ENCODE measurements around the gene ECT2. TPM values are rescaled to one million over a fixed set of nuclear protein-coding genes. Genes with fewer than 3 reads are reported as not detected.

The ECT2 gene
- total and polyA plus RNA-seq, 2 of the 8 experiments (the other 6 are each of a cell fraction or from before 2014, with no cell fraction given), result 19.5 to 88.7 TPM

- Histone ChIP-seq H3K4me1 (replicated peaks in 1 of 4; ENCODE audit: control insufficient read depth in 3 of 4, insufficient read depth in 4 of 4, low read length in 3 of 4) (peaks cover 0 to 4% (median 1%) of the 10 kb centered on the region in 4 experiments; a peak in 2 of 7 replicates), H3K4me3 (ENCODE audit: extremely low read depth in 1 of 4, insufficient read depth in 2 of 4, low read depth in 3 of 4, low read length in 4 of 4) (no peak overlapping the region), H3K23me2 (ENCODE audit: low read depth, low read length) (peaks cover 1% of the 10 kb centered on the region; the same call in 1 of the 2 replicates), H4K91ac (replicated peaks; ENCODE audit: insufficient read length, low read length) (no peak overlapping the region), H4K8ac (ENCODE audit: extremely low read depth, insufficient read depth, low read length) (no peak overlapping the region), H3K9ac (replicated peaks in 1 of 4; ENCODE audit: extremely low read depth in 1 of 4, low read depth in 3 of 4, low read length in 3 of 4) (no peak overlapping the region), H3K4ac (replicated peaks; ENCODE audit: insufficient read length, low read depth, low read length) (no peak overlapping the region), H2BK20ac (ENCODE audit: low read length) (no peak overlapping the region), H3K27ac (ENCODE audit: low read depth, low read length) (no peak overlapping the region), H3K18ac (ENCODE audit: extremely low read depth, low read length) (no peak overlapping the region), H3K79me1 (ENCODE audit: low read depth, low read length) (no peaks in the 10 kb centered on the region), H2BK15ac (ENCODE audit: low read length) (no peak overlapping the region), H4K5ac (ENCODE audit: insufficient read length, low read depth, low read length) (no peak overlapping the region), H2AK5ac (ENCODE audit: low read depth, low read length) (no peak overlapping the region), H3K27me3 (replicated peaks in 1 of 4; ENCODE audit: control insufficient read depth in 3 of 4, extremely low read depth in 1 of 4, insufficient read depth in 3 of 4, low read length in 3 of 4) (no peaks in the 10 kb centered on the region), H4K20me1 (replicated peaks in 1 of 2; ENCODE audit: control insufficient read depth in 1 of 2, insufficient read depth in 2 of 2, low read length in 2 of 2) (no peaks in the 10 kb centered on the region), H3K4me2 (ENCODE audit: insufficient read depth in 1 of 2, low read depth in 2 of 2, low read length in 2 of 2) (no peak overlapping the region), H2BK120ac (replicated peaks; ENCODE audit: low read depth, low read length) (no peak overlapping the region), H3K23ac (ENCODE audit: insufficient read length) (no peak overlapping the region), H2BK5ac (ENCODE audit: low read depth, low read length) (no peak overlapping the region), H3K14ac (ENCODE audit: insufficient read length) (no peak overlapping the region), H3K36me3 (ENCODE audit: control insufficient read depth in 2 of 4, insufficient read depth in 4 of 4, low read length in 3 of 4) (no peaks in the 10 kb centered on the region), H3K9me3 (ENCODE audit: insufficient read depth in 2 of 2, low read depth in 1 of 2, low read length in 1 of 2) (no peaks in the 10 kb centered on the region), H2AFZ (ENCODE audit: low read length) (no peak overlapping the region), H2BK12ac (ENCODE audit: low read depth, low read length) (no peak overlapping the region), H3K56ac (replicated peaks; ENCODE audit: insufficient read length, low read depth, low read length) (no peak overlapping the region), H3K79me2 (ENCODE audit: control insufficient read depth in 1 of 2, insufficient read depth in 2 of 2, low read length in 2 of 2) (no peaks in the 10 kb centered on the region)
- TF ChIP-seq NANOG (IDR thresholded peaks at IDR 0.05; ENCODE audit: insufficient read depth, low read depth, low read length, poor library complexity, severe bottlenecking) (no peak), HDAC2 (IDR thresholded peaks at IDR 0.05; ENCODE audit: borderline replicate concordance in 1 of 2, low read depth in 2 of 2, low read length in 2 of 2) (no peak)
- no peak for FAIRE-seq
- no peak for DNase-seq (ENCODE audit: low read depth in 1 of 2, low spot score in 2 of 2)
- CTCF ChIA-PET (ENCODE audit: partially characterized antibody), result interaction anchor here (1.7 kb wide), 1 partner anchor 12 kb away, joined by 5 read pairs; no protein-coding TSS in a partner anchor
- WGBS, 2 experiments (ENCODE audit: extremely low coverage in 1 of 2, insufficient coverage in 1 of 2, insufficient read length in 1 of 2, insufficient replicate concordance in 2 of 2, low coverage in 1 of 2, low lambda C conversion rate in 2 of 2, missing lambda C conversion rate in 1 of 2), result 87% methylated on average over 4 of the region's 4 CpGs; no CpG with 5 or more reads in 1 of the 2 experiments
- POLR2A ChIA-PET (ENCODE audit: partially characterized antibody), result interaction anchor here (1.5 kb wide), 1 partner anchor 94 kb away, joined by 4 read pairs; the partner anchor contains the start of gene ECT2
These were observed 93.9 kb downstream of the ECT2 start for GRCh38 chr3:172844428-172844827.
